Epithelial cell of proximal tubule (primary cell): ENCODE measurements around the gene RASA1. TPM values are rescaled to one million over a fixed set of nuclear protein-coding genes. Genes with fewer than 3 reads are reported as not detected.

Experiments used
- DNase-seq: peaks from one replicate; pipeline ENCODE4 v3.0.0-alpha.2; 2011; ENCODE audit warnings: low read depth
- H3K4me3 ChIP-seq: 2 replicates; pipeline ENCODE4 v1.5.1; 2011; ENCODE audit warnings: low read depth, mild to moderate bottlenecking, low read length
- CTCF ChIP-seq: conservative IDR thresholded peaks from 2 replicates; pipeline ENCODE4 v1.5.1; 2012; ENCODE audit warnings: low read depth, mild to moderate bottlenecking, low read length
- total RNA-seq: library from RNA; depleted of rRNA; stranded (reverse); fragments of >200 nt; gene quantifications from 2 replicates; pipeline ENCODE4 v1.2.3, GENCODE V29; 2015

Gene RASA1
- 40.5 and 40.7 TPM in 2 replicates for total RNA-seq

- H3K4me3 ChIP-seq = peak within 1 kb of the TSS; percentile 91
- TF ChIP-seq CTCF = peak; percentile 7
- DNase-seq = no peak
These were observed at the start of gene RASA1 for GRCh38 chr5:87267574-87268125. TSS of gene RASA1 (plus strand) at chr5:87267883. CDS start at chr5:87268452, 569 bp downstream.

GRCh38 chr5:87229780-87230179 lies 37.9 kb upstream of the RASA1 start:
- TF ChIP-seq CTCF = no peak
- no peak overlapping the region for H3K4me3 ChIP-seq
- no peak for DNase-seq

- no peak overlapping the region for H3K4me3 ChIP-seq
- no peak for DNase-seq
- no peak for TF ChIP-seq CTCF
These were observed 36.5 kb upstream of the RASA1 start for GRCh38 chr5:87231037-87231808.

GRCh38 chr5:87233143-87233542 lies 34.5 kb upstream of the RASA1 start:
- DNase-seq = no peak
- H3K4me3 ChIP-seq = no peak overlapping the region
- TF ChIP-seq CTCF = no peak

DNA sequence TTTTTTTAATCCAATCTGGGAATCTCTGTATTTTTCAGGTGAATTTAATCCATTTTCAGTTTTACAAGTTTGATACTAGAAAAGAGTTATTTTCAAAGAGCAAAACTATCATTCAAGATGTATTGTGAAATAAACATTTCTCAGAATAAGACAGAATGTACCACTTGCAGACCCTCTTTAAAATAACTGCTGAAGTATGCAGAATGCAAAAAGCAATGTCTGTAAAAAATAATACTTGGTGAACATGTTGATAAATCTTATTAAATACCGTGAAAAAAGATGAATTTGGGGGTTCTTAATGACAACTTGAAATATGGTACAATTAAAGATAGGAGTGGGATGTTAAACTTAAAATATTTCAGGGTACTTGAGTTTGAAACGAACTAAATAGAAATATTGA lies 26.1 kb upstream of the RASA1 start:
- no peak for DNase-seq
- no peak for TF ChIP-seq CTCF

DNA sequence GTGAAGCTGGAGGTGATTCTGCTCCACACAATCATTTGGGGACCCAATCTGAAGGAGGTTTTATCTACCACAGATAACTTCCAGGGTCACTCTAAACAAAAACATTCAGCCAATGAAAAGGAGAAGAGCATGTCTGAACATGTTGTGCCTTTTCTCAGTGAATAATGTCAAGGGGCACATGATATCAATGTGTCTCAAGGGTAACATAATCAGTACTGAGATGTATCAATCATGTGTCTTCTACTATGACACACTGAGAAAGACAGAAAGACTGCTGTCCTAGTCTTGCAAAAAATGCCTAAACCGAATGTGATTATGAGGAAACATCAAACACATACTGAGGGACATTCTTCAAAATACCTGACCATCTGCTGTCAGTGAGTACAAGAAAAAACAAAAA lies 25.4 kb upstream of the RASA1 start:
- H3K4me3 ChIP-seq = no peak overlapping the region
- TF ChIP-seq CTCF = no peak
- no peak for DNase-seq

More for the DNA sequence above, 26.1 kb upstream of the RASA1 start:
- no peak overlapping the region for H3K4me3 ChIP-seq

GRCh38 chr5:87243161-87243844 lies 24.4 kb upstream of the RASA1 start:
- no peak for TF ChIP-seq CTCF
- DNase-seq = peak; percentile 96
- H3K4me3 ChIP-seq = no peak overlapping the region
